HL-60 (cell line): Measurements from ENCODE around the gene SSH2.

Source experiments
- GABPA ChIP-seq: IDR thresholded peaks from 2 replicates; pipeline ENCODE4 v1.6.1; 2012; ENCODE audit warnings: low read depth
- POLR2AphosphoS5 ChIP-seq: IDR thresholded peaks from 2 replicates; pipeline ENCODE4 v1.6.1; 2012; ENCODE audit warnings: low read depth
- SPI1 ChIP-seq: IDR thresholded peaks from 2 replicates; pipeline ENCODE4 v1.6.1; 2012; ENCODE audit warnings: low read depth, mild to moderate bottlenecking, borderline replicate concordance
- TF ChIP-seq, protein P1 (sequence below): IDR thresholded peaks from one replicate; pipeline ENCODE4 v1.5.1; 2011; ENCODE audit warnings: low read length, control low read depth, inconsistent platforms; ENCODE audit not compliant: insufficient read depth
- TF ChIP-seq, protein P2 (sequence below): IDR thresholded peaks from 2 replicates; pipeline ENCODE4 v1.6.1; 2012; ENCODE audit warnings: low read depth; ENCODE audit not compliant: insufficient replicate concordance

- TF ChIP-seq, protein P1, sequence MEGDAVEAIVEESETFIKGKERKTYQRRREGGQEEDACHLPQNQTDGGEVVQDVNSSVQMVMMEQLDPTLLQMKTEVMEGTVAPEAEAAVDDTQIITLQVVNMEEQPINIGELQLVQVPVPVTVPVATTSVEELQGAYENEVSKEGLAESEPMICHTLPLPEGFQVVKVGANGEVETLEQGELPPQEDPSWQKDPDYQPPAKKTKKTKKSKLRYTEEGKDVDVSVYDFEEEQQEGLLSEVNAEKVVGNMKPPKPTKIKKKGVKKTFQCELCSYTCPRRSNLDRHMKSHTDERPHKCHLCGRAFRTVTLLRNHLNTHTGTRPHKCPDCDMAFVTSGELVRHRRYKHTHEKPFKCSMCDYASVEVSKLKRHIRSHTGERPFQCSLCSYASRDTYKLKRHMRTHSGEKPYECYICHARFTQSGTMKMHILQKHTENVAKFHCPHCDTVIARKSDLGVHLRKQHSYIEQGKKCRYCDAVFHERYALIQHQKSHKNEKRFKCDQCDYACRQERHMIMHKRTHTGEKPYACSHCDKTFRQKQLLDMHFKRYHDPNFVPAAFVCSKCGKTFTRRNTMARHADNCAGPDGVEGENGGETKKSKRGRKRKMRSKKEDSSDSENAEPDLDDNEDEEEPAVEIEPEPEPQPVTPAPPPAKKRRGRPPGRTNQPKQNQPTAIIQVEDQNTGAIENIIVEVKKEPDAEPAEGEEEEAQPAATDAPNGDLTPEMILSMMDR, result no peak
- TF ChIP-seq, protein P2, sequence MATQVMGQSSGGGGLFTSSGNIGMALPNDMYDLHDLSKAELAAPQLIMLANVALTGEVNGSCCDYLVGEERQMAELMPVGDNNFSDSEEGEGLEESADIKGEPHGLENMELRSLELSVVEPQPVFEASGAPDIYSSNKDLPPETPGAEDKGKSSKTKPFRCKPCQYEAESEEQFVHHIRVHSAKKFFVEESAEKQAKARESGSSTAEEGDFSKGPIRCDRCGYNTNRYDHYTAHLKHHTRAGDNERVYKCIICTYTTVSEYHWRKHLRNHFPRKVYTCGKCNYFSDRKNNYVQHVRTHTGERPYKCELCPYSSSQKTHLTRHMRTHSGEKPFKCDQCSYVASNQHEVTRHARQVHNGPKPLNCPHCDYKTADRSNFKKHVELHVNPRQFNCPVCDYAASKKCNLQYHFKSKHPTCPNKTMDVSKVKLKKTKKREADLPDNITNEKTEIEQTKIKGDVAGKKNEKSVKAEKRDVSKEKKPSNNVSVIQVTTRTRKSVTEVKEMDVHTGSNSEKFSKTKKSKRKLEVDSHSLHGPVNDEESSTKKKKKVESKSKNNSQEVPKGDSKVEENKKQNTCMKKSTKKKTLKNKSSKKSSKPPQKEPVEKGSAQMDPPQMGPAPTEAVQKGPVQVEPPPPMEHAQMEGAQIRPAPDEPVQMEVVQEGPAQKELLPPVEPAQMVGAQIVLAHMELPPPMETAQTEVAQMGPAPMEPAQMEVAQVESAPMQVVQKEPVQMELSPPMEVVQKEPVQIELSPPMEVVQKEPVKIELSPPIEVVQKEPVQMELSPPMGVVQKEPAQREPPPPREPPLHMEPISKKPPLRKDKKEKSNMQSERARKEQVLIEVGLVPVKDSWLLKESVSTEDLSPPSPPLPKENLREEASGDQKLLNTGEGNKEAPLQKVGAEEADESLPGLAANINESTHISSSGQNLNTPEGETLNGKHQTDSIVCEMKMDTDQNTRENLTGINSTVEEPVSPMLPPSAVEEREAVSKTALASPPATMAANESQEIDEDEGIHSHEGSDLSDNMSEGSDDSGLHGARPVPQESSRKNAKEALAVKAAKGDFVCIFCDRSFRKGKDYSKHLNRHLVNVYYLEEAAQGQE, result no peak
- TF ChIP-seq POLR2AphosphoS5 (no peak), SPI1 (no peak), GABPA (no peak)
Measured at GRCh38 chr17:29649359-29649758, 280.7 kb downstream of the SSH2 start.
